Cardiac fibroblast (primary cell): Measurements from ENCODE around the gene POC1A.

Source experiments
- DNase-seq, 2 donors: peaks; one replicate each; pipeline versions ENCODE4 v3.0.0 to v3.0.0-alpha.2; 2010; ENCODE audit warnings: low read depth in 2 of 2
- H3K4me3 ChIP-seq, 2 donors: replicated peaks in 1 of 2; 1 replicate in 1 of 2; 2 replicates in 1 of 2; pipeline ENCODE4 v1.5.1; 2011; ENCODE audit warnings: low read depth in 2 of 2, low read length in 2 of 2, mild to moderate bottlenecking in 2 of 2, moderate library complexity in 1 of 2
- TF ChIP-seq, protein P1 (sequence below): IDR thresholded peaks from one replicate; pipeline ENCODE4 v1.5.1; 2011; ENCODE audit warnings: low read depth, mild to moderate bottlenecking, low read length, inconsistent platforms

The POC1A gene

DNA sequence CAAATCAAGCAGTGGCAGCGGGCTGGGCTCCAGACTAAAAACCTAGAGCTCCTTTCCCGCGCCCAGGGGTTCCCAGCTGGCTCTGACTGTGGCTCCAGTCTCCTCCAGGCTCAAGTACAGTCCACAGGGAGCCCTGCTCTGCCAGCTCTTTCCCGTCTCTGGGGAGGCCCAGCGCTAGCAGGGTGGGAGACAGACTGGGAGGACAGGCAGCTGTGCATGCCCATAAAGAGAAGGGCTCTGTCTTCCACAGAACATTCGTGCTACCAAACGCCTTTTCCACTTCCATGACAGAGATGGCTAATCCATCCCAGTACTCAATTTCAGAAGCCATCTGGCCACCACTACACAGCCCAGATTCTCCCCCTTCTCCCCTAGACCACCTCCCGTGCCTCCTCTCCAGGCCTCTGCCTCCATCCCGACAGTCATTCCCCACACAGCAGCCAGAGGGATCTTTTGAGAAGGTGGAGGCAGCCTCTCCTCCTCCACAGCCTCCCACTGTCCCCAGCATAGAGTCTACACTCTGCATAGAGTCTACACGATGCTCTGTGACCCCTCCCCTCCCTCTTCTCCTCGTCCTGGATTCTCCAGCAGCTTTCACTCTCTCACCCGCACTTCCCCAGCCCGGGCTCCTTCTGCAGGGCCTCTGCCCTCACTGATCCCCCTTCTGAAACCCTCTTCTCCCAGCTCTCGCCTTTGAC lies 91.0 kb downstream of the POC1A start:
- TF ChIP-seq, protein P1, sequence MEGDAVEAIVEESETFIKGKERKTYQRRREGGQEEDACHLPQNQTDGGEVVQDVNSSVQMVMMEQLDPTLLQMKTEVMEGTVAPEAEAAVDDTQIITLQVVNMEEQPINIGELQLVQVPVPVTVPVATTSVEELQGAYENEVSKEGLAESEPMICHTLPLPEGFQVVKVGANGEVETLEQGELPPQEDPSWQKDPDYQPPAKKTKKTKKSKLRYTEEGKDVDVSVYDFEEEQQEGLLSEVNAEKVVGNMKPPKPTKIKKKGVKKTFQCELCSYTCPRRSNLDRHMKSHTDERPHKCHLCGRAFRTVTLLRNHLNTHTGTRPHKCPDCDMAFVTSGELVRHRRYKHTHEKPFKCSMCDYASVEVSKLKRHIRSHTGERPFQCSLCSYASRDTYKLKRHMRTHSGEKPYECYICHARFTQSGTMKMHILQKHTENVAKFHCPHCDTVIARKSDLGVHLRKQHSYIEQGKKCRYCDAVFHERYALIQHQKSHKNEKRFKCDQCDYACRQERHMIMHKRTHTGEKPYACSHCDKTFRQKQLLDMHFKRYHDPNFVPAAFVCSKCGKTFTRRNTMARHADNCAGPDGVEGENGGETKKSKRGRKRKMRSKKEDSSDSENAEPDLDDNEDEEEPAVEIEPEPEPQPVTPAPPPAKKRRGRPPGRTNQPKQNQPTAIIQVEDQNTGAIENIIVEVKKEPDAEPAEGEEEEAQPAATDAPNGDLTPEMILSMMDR, result peak; percentile 3
- DNase-seq, result no peak

DNA sequence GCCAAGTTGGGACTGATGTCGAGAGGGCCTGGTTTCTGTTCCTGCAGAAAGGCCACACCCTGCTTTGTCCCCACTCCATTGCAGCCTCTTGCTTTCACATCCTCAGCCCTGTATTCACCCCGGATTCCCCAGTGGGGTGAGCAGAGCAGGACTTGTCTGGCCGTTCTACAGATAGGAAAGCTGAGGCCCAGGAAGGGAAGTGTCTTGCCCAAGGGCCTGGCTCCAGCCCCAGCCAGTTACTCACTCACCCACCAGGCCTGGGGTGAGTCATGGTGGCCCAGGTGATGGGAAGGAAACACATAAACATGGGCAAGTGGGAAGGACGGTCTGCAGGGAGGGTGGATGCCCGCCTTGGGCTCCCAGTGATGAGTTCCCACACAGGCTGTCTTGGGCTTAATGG lies 91.7 kb downstream of the POC1A start:
- peak; percentile 86 to 96 for DNase-seq
- TF ChIP-seq, protein P1, result no peak
- H3K4me3 ChIP-seq, result no peak overlapping the region

More for the DNA sequence above, 91.0 kb downstream of the POC1A start:
- no peak overlapping the region for H3K4me3 ChIP-seq

DNA sequence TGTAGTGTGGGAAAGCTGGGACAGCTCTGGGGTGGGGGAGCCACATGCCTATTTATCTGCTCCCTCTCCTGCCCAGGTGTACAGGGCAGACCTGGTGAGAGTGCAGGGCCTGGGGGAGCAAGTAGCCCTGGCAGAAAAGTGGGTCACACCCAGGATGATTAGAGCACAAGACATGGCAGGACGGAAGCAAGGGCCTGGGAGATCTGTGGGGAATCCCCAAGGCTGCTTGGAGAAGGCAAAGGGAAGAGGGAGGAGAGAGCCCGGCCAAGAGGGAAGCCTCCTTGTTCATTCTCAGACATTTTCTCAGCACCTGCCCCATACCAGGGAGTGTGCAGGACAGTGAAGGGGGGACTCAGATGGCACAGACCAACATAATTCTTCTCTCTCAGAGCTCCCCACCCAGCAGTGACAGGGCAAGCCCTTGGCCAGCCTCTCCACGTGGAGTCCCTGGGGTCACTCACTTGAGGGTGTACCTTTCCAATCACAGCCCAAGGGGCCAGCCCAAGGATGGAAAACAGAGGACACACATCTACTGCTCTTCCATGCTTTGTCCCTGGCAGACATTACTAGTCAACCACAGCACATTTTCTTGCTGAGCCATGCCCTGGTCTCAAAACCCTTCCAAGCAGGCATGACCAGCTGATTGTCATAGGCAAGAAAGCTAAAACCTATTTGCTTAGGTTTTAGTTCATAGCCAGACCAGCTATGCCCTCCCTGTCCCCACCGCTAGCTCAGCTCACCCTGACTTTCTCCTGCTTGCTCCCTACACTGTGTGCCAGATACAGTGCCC lies 92.9 kb downstream of the POC1A start:
- DNase-seq, result no peak
- TF ChIP-seq, protein P1, result no peak
- H3K4me3 ChIP-seq, result no peak overlapping the region

DNA sequence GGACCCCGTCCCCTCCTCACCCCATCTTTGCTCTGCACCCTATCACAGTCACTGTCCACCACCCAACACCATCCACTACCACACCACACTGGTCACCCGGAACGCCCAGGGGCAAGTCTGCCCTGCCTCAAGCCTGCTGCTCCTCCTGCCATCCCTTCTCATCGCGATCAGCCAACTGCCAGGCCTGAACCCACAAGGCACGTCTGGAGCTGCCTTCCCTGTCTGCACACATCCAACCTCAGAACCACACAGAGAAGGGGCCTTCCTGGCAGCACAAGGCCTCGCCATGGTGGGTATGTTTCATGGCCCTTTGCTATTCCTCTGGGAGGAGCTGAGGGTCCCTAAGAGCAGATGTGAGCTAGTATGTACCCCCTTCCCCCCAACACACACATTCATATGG lies 94.4 kb downstream of the POC1A start:
- TF ChIP-seq, protein P1, result no peak
- no peak for DNase-seq
- H3K4me3 ChIP-seq, result no peak overlapping the region

DNA sequence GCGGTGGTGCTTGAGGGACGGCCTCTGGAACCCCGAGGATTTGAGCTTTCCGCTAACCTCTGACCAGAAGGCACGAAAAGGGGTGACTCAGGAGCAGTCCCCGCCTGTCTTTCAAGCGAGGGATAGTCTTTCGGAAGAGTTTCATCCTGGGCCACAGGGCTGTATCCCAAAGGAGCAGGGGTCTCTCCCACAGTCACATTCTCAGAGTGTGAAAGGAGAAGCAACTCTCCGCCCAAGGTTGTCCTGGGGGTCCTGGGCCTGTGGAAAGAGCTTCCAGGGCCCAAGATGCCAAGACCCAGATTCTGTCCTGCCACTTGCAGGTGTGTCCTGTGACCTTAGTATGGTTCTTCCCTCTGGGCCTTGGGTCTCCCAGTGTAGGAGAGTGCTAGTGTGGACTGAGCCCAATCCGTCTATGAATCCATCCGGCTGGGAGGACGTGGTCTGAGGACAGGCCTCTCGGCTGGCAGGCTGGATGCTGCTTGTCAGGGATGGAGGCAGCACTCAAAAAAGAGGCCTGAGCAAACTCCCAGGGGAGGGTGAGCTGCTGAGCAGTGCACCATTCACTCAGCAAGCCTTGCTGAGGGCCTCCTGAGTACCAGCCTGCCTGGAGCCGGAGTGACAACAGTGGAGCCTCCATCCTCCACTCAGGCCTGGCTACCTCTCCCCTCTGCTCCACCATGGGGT lies 96.3 kb downstream of the POC1A start:
- no peak for DNase-seq
- peak overlapping the region; percentile 52 to 57 for H3K4me3 ChIP-seq
- TF ChIP-seq, protein P1, result no peak

DNA sequence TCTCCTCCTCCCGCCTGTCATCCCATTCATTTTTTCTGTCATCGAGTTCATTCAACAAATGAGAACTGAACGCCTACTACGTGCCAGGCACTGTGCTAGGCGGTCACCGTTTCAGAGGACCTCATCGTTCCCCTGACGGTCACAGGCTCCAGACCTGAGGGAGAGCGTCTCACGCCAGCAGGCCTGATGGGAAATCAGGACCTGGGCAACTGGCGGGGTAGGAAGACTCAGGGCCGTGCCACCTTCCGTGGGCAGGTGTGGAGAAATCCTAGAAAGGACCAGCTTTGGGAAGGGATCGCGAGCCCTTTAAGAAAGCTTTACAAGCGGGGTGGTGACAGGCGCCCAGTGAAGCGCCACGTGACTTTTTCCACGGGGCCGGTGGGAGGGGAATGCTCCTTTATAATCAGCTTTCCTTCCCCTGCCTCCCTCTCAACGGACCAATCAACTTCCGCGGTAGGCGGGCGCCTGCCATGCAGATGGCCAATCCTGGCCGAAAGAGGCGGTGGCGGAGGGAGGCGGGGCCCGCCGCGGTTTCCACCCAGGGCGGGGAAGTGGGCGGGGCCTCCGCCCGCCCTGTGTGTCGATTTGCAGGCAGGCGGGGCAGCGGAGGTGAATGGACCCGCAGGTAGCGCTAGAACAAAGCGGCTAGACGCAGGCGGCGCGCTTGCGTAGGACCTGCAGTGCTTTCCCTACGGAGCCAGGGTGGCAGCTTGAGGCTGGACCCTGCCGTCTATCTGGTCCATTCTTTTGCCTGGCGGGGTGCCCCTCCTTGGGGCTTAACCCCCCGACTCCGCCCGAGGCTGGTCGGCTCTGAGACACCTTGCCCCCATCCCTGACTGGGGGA lies 97.0 kb downstream of the POC1A start:
- peak; percentile 99 for DNase-seq
- TF ChIP-seq, protein P1, result no peak
- H3K4me3 ChIP-seq, result peak overlapping the region; percentile 60 to 67
